Right kidney (tissue), 1 donor: ENCODE measurements around the gene BMPR1A.

Experiments
- DNase-seq: peaks from one replicate; pipeline ENCODE4 v3.0.0-alpha.2; 2016

The BMPR1A gene

GRCh38 chr10:86956848-86957448 lies 200.5 kb downstream of the BMPR1A start:
- DNase-seq = no peak

- no peak for DNase-seq
Measured at GRCh38 chr10:86957471-86958115, 201.2 kb downstream of the BMPR1A start, which contains the start of gene MMRN2. Gene MMRN2 (minus strand): TSS chr10:86957615. CDS start chr10:86957541, 74 bp downstream.

- DNase-seq = no peak
Measured at GRCh38 chr10:86958116-86958900, 201.9 kb downstream of the BMPR1A start, which contains the start of gene SNCG. Gene SNCG (plus strand): TSS chr10:86958599. CDS start chr10:86958698, 99 bp downstream.

- peak; percentile 59 for DNase-seq
Measured at GRCh38 chr10:86958901-86959736, 202.7 kb downstream of the BMPR1A start.

GRCh38 chr10:86959737-86960002 lies 203.3 kb downstream of the BMPR1A start:
- DNase-seq = no peak

- DNase-seq = no peak
Measured at GRCh38 chr10:86960003-86960862, 203.8 kb downstream of the BMPR1A start.

GRCh38 chr10:86960863-86961434 lies 204.5 kb downstream of the BMPR1A start:
- DNase-seq = no peak

GRCh38 chr10:86961481-86962091 lies 205.2 kb downstream of the BMPR1A start:
- no peak for DNase-seq

GRCh38 chr10:86962136-86962980 lies 205.9 kb downstream of the BMPR1A start:
- no peak for DNase-seq

GRCh38 chr10:86962981-86963310 lies 206.5 kb downstream of the BMPR1A start:
- DNase-seq = no peak

GRCh38 chr10:86963341-86963919 lies 207.0 kb downstream of the BMPR1A start:
- DNase-seq = no peak

GRCh38 chr10:86964061-86964846 lies 207.8 kb downstream of the BMPR1A start:
- no peak for DNase-seq

- no peak for DNase-seq
Measured at GRCh38 chr10:86964847-86965190, 208.4 kb downstream of the BMPR1A start.

GRCh38 chr10:86965986-86966654 lies 209.7 kb downstream of the BMPR1A start:
- no peak for DNase-seq

GRCh38 chr10:86967481-86967941 lies 211.1 kb downstream of the BMPR1A start:
- DNase-seq = no peak

- peak; percentile 56 for DNase-seq
Measured at GRCh38 chr10:86968271-86968993, 212.0 kb downstream of the BMPR1A start, which contains the start of gene ADIRF. Gene ADIRF (plus strand): TSS chr10:86968482. CDS start chr10:86968545, 63 bp downstream.

GRCh38 chr10:86968994-86969355 lies 212.6 kb downstream of the BMPR1A start:
- no peak for DNase-seq
